Kasumi-1 (cell line): ENCODE results near the gene COL6A3.
"Not testable (repeated sequence)": the region's sequence is repeated elsewhere in the genome, so short reads cannot be mapped to it uniquely, and the experiment has no call there.

Source experiments
- DNase-seq, 2 experiments: peaks; one replicate each; lab custom pipeline; 2025; lab: John Stamatoyannopoulos, UW

The COL6A3 gene

DNA sequence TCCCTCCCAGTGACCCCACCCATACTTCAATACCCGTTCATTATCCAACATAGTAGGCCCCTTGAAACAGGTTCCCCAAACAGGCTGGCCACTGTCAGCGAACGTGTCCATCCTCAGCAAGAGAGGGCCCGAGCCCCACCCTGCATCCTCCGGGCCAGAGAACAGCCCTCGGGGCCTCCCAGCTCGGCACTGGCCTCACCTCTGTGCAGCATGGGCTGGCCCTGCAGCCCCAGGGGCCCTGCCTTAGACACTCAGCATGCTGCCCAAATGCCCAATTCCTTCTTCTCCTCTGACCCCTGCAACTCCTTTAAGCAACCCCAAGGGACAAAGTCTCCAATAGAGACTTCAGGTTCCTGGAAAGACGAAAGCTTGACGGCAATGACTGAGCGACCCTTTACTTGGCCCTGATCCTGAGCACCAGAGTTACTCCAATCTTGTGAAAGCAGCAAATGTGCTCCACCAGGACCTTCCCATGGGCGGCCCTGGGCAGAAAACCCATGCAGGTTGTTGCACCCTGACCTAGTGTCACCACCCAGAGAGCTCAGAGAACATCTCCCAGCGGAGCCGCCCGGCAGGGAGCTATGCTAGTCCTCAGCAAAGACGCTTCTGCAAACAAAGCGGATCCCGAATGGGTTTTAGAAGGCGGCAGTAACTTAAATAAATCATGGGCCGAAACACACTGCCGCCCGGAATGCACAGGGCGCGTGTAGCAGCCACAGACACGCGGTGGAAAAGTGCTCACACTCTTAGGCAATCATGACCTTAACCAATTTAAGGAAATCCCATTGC, 782 bp downstream of the COL6A3 start:
- no peak for DNase-seq

DNA sequence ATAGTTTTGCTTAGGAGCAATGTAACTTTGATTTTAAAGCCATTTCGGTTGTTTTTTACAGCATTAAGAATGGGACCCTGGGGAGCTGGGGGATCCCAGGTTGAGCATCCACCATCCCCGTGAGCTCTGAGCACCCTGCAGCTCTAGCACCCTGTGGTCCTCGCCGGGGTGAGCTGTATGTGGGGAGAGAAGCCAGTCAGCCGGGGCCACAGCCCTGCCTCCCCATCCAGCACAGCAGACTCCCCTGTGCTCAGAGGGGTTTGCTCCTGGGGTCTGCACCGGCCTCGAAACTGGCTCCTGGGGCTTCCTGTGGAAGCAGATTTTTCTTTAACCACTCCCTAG, 1.3 kb downstream of the COL6A3 start:
- no peak for DNase-seq

DNA sequence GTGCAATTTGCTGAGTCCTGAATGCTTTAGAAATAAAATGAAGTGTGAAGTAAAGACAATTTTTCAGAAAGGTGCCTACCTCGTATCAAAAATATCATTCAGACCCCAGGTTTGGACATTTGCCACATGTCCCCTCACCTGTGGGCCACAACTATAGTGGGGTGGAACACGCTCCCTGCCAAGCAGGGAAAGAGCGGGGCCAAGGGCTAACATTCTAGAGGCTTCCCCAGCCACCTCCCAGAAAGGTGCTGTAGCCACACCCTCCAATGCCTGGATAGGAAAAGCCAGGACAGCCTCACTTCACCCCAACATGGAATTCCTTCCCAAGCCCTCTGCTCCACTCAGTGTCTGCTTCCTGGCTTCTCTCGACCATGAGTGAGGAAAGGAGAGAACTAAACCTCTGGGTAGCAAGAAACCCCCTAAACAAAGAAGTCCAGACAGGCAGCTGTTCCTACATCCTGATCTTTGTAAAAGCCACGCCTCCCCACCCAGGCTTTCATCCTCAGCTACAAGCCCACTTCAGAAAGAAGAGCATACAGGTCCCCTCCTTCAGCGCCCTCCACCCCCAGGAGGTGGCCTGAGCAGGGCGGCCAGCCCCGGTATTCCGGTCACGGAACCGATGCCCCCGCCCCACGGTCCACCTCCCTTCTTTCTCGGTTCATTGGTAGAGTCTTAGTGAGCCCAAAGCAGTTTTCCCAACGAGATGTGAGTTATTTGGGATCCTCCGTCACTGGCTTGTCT, 2.1 kb downstream of the COL6A3 start:
- DNase-seq: no peak

DNA sequence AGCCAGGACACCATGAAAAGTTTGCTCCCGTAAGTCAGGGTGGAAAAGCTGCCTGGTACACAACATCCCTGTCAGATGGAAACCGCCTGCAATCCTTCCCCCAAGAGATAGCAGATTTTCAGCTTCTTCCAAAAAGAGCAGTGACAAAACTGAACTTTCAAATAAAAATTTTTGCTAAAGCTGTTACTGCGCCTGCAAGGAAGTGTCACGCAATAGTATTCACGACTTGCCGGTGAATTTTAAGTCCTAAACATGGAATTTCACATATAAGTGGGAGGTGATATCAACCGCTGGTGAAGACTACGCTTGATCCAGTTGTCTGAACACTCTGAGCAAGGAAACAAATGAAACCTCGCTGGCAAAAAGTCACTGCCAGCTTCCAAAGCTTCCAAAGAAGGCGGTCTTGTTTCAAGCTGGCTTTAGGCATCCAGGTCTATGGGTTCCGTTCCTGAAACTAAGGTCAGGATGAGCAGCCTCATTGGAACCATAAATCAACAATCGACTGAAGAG, 2.8 kb downstream of the COL6A3 start:
- DNase-seq: no peak

DNA sequence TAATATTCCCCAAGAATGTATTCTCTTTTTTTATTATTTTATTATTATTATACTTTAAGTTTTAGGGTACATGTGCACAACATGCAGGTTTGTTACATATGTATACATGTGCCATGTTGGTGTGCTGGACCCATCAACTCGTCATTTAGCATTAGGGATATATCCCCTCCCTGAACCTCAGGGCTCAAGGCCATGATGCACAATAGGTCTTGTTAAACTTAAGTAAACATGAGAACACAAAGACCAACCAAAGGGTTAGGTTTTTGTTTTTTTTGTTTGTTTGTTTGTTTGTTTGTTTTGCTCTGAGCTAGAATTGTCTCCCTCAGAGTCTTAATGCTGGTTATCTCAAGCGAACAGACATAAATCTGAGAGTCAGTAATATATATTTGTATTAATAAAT, 4.7 kb downstream of the COL6A3 start:
- DNase-seq: not testable (repeated sequence)

DNA sequence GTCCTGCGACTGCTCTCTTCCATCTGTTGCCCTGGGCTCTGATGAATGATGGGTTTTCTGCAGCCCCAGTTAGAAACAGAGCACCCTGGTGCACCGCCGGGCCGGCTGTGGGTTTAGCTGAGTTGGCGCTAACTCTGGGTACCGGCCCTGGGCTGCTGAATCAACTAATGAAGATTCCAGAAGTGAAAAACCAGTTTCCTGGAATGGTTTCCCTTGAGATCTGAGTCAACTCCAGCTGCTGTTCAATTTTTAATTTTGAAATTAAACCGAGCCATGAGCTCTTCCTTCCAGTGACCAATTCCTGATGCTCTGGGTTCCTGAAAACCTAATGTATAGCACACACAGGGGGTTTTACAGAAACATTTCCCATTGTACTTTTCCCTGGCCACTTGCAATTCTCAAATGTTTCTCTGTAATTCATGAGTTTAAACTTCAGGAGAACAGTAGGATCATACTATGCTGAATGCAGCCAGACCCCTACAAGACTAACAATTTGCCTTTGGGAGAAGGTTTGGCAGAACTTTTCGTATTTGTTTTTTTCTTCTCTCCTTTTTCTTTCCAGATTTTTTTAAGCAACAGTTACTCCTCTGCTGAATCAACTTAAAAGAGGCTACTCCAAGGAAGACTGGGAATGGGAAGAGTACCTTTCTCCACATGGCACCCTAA, 5.5 kb downstream of the COL6A3 start:
- DNase-seq: no peak

DNA sequence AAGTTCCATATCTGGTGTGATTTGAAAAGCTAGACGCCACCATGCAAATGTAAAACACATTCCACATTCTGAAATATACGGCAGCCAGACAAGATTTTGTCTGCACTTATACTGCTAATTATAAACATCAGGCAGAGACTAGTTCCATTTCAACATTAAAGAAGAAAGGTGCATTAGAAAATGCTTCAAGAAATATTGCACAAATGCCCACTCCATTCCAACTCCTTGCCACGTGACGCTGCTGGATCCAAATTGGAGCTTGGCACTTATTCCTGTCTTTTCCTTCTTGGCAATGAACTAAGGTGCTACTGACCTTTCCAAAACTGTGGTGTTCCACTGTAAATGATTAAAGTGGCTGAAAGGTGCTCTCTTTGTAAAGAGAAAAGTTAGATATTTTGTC, 6.3 kb downstream of the COL6A3 start:
- no peak for DNase-seq

DNA sequence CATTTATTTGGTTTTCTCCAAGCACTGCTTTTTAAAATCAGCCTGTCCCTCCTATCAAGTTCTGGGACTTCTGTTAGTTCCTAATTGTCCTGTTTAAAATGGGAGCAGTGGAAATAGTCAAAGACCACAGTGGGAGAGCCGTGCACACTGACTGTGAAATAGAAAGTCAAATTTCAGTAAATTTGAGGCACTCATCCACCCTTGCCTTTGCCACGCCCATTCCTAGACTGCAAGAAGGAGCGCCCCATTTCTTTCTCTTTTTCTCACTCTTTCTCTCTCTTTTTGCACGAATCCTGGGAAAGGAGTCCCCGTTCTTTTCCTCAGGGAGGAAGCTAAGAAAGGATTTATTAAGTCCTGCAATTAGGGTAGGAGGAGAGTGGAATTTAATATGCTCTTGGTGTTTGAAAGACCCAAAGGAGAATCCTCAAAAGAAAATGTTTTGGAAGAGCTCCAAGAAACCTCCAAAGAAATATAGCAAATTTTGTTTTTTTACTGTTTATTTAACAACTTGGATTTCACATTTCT, 7.5 kb downstream of the COL6A3 start:
- no peak for DNase-seq

DNA sequence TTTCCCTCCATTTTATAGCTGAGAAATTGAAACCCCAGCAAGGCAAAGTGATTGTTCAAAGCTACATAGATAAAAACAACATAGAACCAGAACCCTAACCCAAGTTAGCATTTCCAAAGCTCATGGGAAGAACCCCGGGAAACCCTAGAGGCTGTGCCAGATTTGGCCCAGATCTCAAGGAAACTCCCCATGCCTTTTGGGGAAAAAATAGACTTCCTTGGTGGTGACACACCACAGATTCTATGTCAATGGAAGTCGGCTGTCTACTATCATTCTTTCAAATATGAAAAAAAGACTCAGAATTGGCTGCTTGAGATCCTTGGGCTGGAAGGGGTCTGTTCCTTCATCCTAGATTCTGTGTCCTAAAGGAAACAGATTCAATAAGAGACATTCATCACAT, 8.4 kb downstream of the COL6A3 start:
- no peak for DNase-seq

DNA sequence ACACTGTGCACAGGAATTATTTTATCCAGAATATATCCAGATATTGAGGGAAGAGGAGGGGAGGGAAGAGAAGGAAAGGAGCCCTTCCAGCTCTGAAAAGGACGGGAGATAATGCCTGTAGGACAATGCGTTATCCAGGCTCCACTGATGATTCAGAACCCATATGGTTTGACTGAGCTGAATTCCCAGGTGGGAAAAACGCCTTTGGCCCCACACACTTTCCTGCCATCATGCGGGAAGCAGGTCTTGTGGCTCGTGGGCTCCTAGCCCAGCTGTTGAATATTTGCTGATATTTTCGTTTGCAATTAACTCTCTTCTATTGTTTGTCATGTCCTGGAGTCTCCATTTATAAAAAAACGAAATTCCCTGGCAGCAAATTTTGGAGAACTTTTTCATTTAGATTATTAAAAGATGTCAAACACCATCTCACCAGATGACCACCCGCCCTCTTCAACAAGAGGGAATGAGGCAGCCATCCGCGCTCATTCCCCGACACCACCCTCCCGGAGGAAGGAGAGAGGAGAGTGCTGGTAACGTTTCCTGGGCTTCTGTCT, 8.9 kb downstream of the COL6A3 start:
- DNase-seq: no peak

DNA sequence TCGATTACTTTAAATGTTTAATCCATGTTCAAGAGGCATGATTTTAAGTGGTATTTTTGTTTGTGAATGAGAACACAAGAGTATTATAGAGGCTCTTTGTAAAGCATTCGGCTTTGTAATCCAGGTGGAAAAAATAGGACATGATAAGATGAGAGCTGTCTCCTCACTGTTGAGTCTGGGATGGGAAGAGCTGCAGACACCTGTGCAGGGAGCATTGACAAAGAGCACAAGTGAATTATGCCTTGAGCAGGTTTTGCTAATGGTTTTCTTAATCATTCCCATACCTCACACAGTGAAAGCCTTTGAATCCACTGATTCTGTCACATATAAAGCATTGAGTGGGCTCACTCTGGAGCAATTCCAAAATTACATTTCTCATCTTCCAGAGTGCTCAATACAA, 9.6 kb downstream of the COL6A3 start:
- DNase-seq: no peak

DNA sequence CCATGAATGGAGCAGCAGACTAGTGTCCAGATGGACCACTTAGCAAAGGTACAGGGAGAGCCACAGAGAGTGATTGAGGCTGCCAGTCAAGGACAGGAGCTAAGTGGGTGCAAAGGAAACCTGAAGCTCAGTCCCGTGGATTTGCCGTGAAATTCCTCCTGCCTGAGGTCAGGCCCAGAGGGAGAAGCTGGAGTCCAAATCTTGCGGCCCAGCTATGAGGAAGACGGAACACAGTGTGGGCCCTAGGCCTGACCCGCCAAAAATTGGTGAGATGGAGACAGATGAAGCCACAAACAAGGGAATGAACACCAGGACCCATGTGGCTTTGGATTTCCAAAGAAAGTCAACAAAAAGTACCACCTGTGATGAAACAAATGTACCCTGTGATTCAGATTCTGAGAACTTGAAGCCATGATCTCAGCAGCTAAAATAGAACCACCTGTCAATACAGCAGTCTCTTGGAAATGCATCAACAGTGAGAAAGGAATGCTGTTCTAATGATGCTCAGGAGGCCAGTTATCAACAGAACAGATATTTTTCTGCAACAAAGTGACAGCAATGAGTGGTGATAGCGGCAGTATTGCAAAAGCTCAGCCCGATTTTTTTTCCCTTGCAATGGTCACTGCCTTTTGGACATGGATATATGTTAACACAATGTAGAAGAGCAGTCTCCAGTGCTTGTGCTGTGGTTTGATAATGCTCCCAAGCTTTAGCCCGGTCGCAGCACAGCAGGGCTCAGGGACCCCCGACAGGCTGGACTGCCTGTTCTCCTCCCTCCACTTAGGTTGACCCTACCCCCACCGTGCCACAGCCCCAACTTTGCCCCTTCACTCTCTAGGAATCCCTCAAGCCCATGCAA, 10.7 kb downstream of the COL6A3 start:
- DNase-seq: no peak

DNA sequence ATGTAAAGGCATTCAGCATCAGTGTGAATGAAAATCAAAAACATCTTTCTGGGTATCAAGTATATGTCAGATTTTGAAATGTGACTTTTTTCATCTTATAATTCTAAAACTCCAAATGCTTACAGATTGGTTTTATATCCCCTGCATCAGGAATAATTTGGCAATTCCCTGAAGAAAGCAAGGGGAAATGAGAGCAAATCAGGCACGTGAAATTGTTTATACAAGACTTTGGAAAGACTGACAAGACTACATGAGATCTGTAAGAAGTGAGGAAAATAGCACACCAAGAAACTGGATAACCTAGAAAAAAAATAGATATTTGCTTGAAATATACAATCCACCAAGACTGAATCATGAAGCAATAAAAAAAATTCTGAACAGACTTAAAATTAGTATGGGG, 13.8 kb downstream of the COL6A3 start:
- no peak for DNase-seq

DNA sequence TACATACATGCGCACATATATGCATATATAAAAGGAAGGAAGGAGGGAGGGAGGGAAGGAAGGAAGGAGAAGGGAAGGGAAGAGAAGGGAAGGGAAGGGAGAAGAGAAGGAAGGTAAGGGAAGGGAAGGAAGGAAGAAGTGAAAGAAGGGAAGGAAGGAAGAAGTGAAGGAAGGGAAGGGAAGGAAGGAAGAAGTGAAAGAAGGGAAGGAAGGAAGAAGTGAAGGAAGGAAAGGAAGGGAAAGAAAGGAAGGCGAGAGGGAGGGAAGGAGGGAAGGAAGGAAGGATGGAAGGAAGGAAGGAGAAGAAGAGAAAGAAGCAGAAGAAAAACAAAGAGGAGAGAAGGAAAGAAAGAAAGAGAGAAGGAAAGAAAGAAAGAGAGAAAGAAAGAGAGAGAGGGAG, 16.9 kb downstream of the COL6A3 start:
- no peak for DNase-seq

DNA sequence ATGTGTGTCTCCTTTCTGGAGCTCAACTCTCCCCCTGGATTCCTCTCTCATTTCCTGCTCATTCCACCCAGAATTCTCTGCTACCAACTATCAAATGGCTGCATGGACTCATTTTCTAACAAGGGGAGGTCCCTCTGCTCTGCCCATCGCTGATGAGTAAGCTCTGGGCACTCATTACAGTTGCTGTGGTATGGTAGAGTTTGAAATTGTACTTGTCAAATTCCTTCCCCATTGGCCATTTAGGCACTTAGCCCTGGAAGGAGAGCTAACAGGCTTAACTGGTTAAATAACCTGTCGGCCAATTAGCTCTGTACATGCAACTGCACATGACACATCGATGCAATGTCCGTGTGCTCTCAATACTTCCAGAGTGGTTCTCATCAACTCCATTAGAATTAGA, 20.4 kb downstream of the COL6A3 start:
- no peak for DNase-seq

DNA sequence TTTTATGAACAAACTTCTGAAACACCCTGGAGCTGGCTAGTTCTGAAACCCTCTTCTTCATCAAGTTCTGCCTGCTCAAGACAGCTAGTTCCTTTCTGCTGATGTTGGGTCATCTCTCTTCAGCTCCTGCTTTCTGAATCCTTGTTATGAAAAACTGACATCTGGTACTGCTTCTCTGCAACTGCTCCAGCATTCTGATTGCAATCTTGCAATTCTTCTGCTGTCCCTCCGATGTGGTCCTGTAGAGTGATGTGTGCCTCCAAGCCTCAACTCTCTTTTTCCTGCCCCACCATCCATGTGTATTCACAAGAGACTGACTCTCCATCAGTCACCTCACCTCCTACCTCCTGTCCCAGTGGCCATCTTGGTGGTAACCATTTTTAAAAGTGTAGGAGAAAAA, 21.8 kb downstream of the COL6A3 start:
- no peak for DNase-seq

DNA sequence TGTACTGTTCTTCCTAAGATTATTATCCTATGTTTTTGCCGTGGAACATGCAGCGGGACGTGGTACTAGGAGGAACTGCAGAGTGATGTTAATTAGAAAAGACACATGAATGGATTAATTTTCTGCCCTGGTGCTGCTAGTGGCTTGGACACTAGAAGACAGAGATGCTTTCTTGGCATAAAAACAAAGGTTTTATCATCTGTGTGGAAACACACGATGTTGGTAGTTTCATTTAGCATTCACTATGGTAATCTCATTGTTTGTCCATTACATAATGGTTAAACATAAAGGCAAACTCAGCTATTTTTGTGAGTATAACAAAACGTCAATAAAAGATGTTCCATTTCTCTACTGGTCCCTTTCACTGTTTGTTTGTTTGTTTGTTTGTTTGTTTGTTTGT, 22.8 kb downstream of the COL6A3 start:
- DNase-seq: no peak

DNA sequence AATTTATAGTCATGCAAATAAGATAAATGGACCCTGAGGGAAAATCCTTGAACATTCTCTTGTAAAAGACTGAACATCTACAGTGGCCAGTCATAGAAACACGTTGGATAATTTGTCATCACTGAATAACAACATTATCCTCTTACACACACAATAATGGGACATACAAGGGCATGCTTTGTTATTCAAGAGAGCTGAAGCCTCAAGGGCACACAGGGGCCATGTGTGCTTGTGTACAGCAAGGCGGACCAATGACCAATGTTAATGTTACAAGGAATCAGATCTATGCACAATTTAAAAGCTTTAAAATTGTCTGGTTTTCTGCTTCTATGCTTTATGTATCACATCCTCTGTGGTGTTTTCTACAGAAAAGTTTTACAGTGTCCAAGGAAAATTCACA, 23.7 kb downstream of the COL6A3 start:
- no peak for DNase-seq

DNA sequence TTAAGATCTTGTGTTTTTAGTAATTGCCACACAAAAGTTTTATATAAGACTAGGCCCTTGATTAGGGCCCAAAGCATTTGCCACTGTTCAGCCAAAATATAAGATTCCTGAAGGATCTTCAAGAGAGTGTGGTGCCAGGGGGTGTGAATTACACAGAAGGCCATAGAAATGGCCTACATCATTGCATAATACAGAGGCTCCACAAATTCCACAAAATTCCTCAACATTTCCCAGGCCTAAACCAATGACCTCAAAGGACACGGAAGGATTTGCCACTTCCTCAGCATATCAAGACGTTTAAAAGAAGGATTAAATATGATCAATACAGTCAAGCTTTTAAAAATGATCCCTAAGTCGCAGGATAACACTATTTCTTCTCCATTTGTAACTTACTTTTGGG, 24.1 kb downstream of the COL6A3 start:
- DNase-seq: no peak

DNA sequence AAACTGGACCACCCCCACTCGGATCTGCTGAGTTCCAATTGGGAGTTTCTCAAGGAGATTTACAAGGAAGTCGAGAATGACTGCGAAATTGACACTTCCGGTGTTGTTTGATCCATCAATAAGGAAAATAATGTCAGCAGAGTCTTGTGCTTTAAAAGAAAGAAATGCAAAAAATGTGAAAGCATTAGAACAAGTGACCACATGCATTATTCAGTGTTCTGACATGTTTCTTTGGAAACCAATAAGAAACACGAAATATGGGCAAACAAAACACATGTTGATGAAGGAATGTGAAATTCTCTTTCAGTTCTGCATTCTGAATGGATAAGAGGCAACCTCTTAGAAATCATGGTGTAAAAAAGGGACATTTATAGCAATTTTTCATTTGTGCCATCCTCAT, 25.9 kb downstream of the COL6A3 start:
- no peak for DNase-seq

DNA sequence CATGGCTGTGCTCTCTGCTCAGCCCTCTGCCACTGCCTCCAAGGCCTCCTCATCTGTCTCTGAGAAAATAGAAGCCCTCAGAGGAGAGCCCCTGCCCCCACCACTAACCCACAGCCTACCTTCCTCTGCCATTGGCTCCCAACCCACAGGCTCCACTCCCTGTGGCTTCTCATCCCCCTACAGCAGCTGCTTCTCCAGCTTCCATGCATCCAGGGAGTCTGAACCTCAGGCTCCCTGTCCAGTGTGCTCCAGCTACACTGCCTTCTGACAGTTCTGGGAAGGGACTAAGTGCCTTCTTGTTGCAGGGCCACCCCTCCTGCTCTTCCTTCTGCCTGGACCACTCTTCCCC, 29.3 kb downstream of the COL6A3 start:
- no peak for DNase-seq
